ENCODE data around the gene NCCRP1. TPM values are rescaled to one million over a fixed set of nuclear protein-coding genes. Genes with fewer than 3 reads are reported as not detected.
"Not testable (repeated sequence)": the region's sequence is repeated elsewhere in the genome, so short reads cannot be mapped to it uniquely, and the experiment has no call there.

The NCCRP1 gene
- total RNA-seq, 4 donors from 2014 or later, result not detected

- H3K9me3 ChIP-seq, result no peaks in the 10 kb centered on the region
- H3K27ac ChIP-seq, result no peak overlapping the region
- TF ChIP-seq, protein P1, sequence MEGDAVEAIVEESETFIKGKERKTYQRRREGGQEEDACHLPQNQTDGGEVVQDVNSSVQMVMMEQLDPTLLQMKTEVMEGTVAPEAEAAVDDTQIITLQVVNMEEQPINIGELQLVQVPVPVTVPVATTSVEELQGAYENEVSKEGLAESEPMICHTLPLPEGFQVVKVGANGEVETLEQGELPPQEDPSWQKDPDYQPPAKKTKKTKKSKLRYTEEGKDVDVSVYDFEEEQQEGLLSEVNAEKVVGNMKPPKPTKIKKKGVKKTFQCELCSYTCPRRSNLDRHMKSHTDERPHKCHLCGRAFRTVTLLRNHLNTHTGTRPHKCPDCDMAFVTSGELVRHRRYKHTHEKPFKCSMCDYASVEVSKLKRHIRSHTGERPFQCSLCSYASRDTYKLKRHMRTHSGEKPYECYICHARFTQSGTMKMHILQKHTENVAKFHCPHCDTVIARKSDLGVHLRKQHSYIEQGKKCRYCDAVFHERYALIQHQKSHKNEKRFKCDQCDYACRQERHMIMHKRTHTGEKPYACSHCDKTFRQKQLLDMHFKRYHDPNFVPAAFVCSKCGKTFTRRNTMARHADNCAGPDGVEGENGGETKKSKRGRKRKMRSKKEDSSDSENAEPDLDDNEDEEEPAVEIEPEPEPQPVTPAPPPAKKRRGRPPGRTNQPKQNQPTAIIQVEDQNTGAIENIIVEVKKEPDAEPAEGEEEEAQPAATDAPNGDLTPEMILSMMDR (IDR thresholded peaks at IDR 0.05), result no peak
- H3K27me3 ChIP-seq, result no peaks in the 10 kb centered on the region
- no peak overlapping the region for H3K4me3 ChIP-seq
- intact Hi-C loops (cut with DNase I; ENCODE audit: low total_unique reads), result no loop called here
- H3K36me3 ChIP-seq, result no peaks in the 10 kb centered on the region
- no peaks in the 10 kb centered on the region for H3K4me1 ChIP-seq
- DNase-seq, result no peak
Measured at GRCh38 chr19:39238209-39238608, 41.4 kb downstream of the NCCRP1 start.

DNA sequence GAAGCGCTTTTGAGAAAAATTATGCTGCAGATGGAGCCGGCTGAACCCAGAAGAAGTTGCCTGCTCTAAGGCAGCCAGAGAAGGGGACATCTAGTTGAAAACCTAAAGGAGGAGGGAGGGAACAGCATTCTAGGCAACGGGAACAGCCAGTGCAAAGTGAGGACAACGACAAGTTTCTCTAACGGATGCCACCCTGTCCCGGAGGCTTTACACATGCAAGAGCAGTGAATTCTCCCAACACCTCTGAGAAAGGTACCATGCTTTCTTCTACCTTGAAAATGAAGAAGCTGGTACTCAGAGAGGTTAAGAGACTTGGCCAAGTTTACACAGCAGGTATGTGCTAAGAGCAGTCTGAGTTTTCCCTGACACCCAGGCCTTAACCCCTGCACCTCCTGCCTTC lies 42.2 kb downstream of the NCCRP1 start:
- H3K9me3 ChIP-seq, result no peaks in the 10 kb centered on the region
- H3K4me3 ChIP-seq, result no peak overlapping the region
- H3K27ac ChIP-seq, result no peak overlapping the region
- H3K36me3 ChIP-seq, result no peaks in the 10 kb centered on the region
- no peaks in the 10 kb centered on the region for H3K4me1 ChIP-seq
- no peak for DNase-seq
- no peaks in the 10 kb centered on the region for H3K27me3 ChIP-seq
- no peak for TF ChIP-seq POLR2A (IDR thresholded peaks at IDR 0.05)
- TF ChIP-seq, protein P1 (IDR thresholded peaks at IDR 0.05), result no peak
- intact Hi-C loops (cut with DNase I; ENCODE audit: low total_unique reads), result no loop called here

DNA sequence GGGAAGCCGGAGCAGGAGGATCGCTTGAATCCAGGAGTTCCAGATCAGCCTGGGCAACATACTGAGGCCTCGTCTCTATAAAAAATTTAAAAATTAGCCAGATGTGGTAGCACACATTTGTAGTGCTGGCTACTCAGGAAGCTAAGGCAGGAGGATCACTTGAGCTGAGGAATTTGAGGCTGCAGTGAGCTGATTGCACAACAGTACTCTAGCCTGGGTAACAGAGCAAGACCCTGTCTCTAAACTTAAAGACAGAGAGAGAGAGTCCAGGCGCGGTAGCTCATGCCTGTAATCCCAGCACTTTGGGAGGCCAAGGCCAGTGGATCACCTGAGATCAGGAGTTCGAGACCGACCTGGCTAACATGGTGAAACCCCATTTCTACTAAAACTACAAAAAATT lies 43.7 kb downstream of the NCCRP1 start:
- intact Hi-C loops (cut with DNase I; ENCODE audit: low total_unique reads), result no loop called here
- Histone ChIP-seq H3K27me3 (no peaks in the 10 kb centered on the region), H3K27ac (no peak overlapping the region), H3K4me1 (no peaks in the 10 kb centered on the region), H3K36me3 (no peaks in the 10 kb centered on the region), H3K4me3 (no peak overlapping the region), H3K9me3 (no peaks in the 10 kb centered on the region)
- no peak for TF ChIP-seq POLR2A (IDR thresholded peaks at IDR 0.05)
- TF ChIP-seq, protein P1 (IDR thresholded peaks at IDR 0.05), result no peak
- DNase-seq, result no peak

GRCh38 chr19:39243741-39244140 lies 47.0 kb downstream of the NCCRP1 start:
- H3K27ac ChIP-seq; intact Hi-C loops (cut with DNase I; ENCODE audit: low total_unique reads); H3K27me3 ChIP-seq: not testable (repeated sequence)

GRCh38 chr19:39244410-39245100 lies 47.8 kb downstream of the NCCRP1 start, which contains the start of gene IFNL3:
IFNL3 (minus strand) TSS chr19:39245006; CDS start chr19:39244967, 39 bp downstream.
- H3K4me3 ChIP-seq; H3K27me3 ChIP-seq; H3K27ac ChIP-seq; intact Hi-C loops (cut with DNase I; ENCODE audit: low total_unique reads); DNase-seq; H3K9me3 ChIP-seq; H3K36me3 ChIP-seq; H3K4me1 ChIP-seq: not testable (repeated sequence)

More at GRCh38 chr19:39243741-39244140, 47.0 kb downstream of the NCCRP1 start:
- H3K4me3 ChIP-seq, DNase-seq, H3K4me1 ChIP-seq, H3K9me3 ChIP-seq, H3K36me3 ChIP-seq: not testable (repeated sequence)

- H3K4me3 ChIP-seq; H3K4me1 ChIP-seq; intact Hi-C loops (cut with DNase I; ENCODE audit: low total_unique reads); H3K36me3 ChIP-seq; DNase-seq; H3K9me3 ChIP-seq; H3K27me3 ChIP-seq; H3K27ac ChIP-seq: not testable (repeated sequence)
Measured at GRCh38 chr19:39245166-39245565, 48.4 kb downstream of the NCCRP1 start.
